IMR-90 (cell line): ENCODE data around the gene UGT1A3.

Experiments
- CEBPB ChIP-seq: IDR thresholded peaks from 2 replicates; pipeline ENCODE4 v1.6.1; 2012; ENCODE audit warnings: low read depth, low read length, improper control_type of control experiment
- ELK1 ChIP-seq: fragments of 150-350 bp; IDR thresholded peaks from 2 replicates; pipeline ENCODE4 v1.6.1; 2016; ENCODE audit warnings: low read depth, mild to moderate bottlenecking, low read length, moderate library complexity, borderline replicate concordance
- MAFK ChIP-seq: IDR thresholded peaks from 2 replicates; pipeline ENCODE4 v1.6.1; 2012; ENCODE audit warnings: low read depth, low read length, improper control_type of control experiment
- MAZ ChIP-seq: IDR thresholded peaks from 2 replicates; pipeline ENCODE4 v1.6.1; 2012; ENCODE audit warnings: low read depth, mild to moderate bottlenecking, low read length, improper control_type of control experiment, moderate library complexity, borderline replicate concordance
- POLR2A ChIP-seq: IDR thresholded peaks from 2 replicates; pipeline ENCODE4 v1.6.1; 2012; ENCODE audit warnings: mild to moderate bottlenecking, low read depth, low read length
- RAD21 ChIP-seq: IDR thresholded peaks from 2 replicates; pipeline ENCODE4 v1.6.1; 2012; ENCODE audit warnings: low read length, improper control_type of control experiment
- USF2 ChIP-seq: fragments of 150-350 bp; IDR thresholded peaks from 2 replicates; pipeline ENCODE4 v1.6.1; 2017; ENCODE audit warnings: mild to moderate bottlenecking, antibody characterized with exemption, low read length, low read depth
- TF ChIP-seq, protein P1 (sequence below): conservative IDR thresholded peaks from 2 replicates; pipeline ENCODE4 v1.5.1; 2012; ENCODE audit warnings: mild to moderate bottlenecking, low read depth, low read length, improper control_type of control experiment

DNA sequence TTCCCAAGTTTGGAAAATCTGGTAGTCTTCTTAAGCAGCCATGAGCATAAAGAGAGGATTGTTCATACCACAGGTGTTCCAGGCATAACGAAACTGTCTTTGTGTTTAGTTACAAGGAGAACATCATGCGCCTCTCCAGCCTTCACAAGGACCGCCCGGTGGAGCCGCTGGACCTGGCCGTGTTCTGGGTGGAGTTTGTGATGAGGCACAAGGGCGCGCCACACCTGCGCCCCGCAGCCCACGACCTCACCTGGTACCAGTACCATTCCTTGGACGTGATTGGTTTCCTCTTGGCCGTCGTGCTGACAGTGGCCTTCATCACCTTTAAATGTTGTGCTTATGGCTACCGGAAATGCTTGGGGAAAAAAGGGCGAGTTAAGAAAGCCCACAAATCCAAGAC is 43.3 kb downstream of the UGT1A3 start:
- TF ChIP-seq, protein P1, sequence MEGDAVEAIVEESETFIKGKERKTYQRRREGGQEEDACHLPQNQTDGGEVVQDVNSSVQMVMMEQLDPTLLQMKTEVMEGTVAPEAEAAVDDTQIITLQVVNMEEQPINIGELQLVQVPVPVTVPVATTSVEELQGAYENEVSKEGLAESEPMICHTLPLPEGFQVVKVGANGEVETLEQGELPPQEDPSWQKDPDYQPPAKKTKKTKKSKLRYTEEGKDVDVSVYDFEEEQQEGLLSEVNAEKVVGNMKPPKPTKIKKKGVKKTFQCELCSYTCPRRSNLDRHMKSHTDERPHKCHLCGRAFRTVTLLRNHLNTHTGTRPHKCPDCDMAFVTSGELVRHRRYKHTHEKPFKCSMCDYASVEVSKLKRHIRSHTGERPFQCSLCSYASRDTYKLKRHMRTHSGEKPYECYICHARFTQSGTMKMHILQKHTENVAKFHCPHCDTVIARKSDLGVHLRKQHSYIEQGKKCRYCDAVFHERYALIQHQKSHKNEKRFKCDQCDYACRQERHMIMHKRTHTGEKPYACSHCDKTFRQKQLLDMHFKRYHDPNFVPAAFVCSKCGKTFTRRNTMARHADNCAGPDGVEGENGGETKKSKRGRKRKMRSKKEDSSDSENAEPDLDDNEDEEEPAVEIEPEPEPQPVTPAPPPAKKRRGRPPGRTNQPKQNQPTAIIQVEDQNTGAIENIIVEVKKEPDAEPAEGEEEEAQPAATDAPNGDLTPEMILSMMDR: no peak
- no peak for TF ChIP-seq MAFK
- TF ChIP-seq POLR2A: no peak
- TF ChIP-seq RAD21: no peak
- no peak for TF ChIP-seq MAZ
- TF ChIP-seq USF2: no peak
- no peak for TF ChIP-seq CEBPB
- no peak for TF ChIP-seq ELK1
